Measurements from ENCODE around the gene KCNN4. TPM values are rescaled to one million over a fixed set of nuclear protein-coding genes. Genes with fewer than 3 reads are reported as not detected.

Gene KCNN4
- total and polyA plus RNA-seq, 2 of the 13 experiments (the other 11 are each of a cell fraction or from before 2014, with no cell fraction given) = 0.13 to 0.25 TPM

DNA sequence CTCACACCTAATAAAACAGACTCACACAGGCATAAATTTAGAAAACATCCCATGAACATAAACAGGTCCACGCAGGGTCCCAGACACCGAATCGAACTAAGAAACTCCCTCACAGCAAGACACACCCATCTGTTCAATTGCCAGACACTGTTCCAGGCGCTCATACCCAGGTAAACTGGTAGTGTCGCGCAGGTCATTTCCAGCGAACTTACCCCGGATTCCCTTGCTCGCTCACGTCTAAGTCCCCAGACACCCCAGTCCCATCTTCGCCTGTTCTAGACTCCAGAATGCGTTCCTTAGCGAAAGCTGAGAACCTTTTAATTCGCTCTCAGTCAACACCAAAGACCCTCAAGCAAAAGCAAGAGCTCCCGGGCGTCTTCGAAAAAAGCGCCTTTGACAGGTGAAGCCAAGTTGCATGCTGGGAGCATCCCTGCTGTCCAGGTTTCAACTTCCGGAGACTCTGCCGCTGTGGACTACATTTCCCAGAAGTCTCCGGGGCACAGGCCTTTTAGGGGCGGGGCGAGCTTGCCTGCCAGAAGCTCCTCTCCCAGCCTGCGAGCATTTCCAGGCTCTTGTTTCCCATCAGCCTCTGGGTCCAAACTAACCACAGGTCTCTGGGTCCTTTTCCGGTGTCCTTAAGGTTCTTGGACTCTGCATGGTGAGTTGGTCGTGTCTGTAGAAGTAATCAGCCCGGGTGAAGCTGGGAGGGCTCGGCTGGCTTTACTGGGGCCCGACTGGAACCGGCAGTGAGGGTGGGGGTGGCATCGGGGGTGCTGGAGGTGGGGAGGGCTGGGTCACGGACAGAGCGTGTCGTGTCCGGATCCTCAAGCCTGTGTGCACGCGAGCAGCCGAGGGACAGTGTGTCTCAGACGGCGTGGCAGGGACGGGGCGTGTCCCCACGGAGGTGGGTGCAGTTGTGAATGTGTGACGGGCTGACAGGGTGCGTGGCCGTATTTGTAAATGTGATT is 46.3 kb upstream of the KCNN4 start, which contains the start of gene ZNF283 (continued):
- TF ChIP-seq, protein P1, sequence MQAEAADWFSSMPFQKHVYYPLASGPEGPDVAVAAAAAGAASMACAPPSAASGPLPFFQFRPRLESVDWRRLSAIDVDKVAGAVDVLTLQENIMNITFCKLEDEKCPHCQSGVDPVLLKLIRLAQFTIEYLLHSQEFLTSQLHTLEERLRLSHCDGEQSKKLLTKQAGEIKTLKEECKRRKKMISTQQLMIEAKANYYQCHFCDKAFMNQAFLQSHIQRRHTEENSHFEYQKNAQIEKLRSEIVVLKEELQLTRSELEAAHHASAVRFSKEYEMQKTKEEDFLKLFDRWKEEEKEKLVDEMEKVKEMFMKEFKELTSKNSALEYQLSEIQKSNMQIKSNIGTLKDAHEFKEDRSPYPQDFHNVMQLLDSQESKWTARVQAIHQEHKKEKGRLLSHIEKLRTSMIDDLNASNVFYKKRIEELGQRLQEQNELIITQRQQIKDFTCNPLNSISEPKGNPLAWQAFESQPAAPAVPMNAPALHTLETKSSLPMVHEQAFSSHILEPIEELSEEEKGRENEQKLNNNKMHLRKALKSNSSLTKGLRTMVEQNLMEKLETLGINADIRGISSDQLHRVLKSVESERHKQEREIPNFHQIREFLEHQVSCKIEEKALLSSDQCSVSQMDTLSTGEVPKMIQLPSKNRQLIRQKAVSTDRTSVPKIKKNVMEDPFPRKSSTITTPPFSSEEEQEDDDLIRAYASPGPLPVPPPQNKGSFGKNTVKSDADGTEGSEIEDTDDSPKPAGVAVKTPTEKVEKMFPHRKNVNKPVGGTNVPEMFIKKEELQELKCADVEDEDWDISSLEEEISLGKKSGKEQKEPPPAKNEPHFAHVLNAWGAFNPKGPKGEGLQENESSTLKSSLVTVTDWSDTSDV (CRISPR knock-in tag; IDR thresholded peaks at IDR 0.05) = no peak
- TF ChIP-seq ZNF577 (CRISPR knock-in tag; IDR thresholded peaks at IDR 0.05; ENCODE audit: borderline replicate concordance, low read depth) (no peak), EED (CRISPR knock-in tag; IDR thresholded peaks at IDR 0.05) (no peak), FOXA1 (IDR thresholded peaks at IDR 0.05) (no peak), FOXA1 (CRISPR knock-in tag; IDR thresholded peaks at IDR 0.05) (no peak), ZNF562 (CRISPR knock-in tag; IDR thresholded peaks at IDR 0.05; ENCODE audit: borderline replicate concordance) (no peak), POLR2AphosphoS5 (IDR thresholded peaks at IDR 0.05; ENCODE audit: low read depth, low read length) (peak; percentile 82), ZNF251 (CRISPR knock-in tag; IDR thresholded peaks at IDR 0.05) (no peak), NFYC (CRISPR knock-in tag; IDR thresholded peaks at IDR 0.05) (no peak), NPAS2 (CRISPR knock-in tag; IDR thresholded peaks at IDR 0.05; ENCODE audit: borderline replicate concordance) (no peak), SP5 (CRISPR knock-in tag; IDR thresholded peaks at IDR 0.05; ENCODE audit: borderline replicate concordance, low read depth) (no peak), ERF (CRISPR knock-in tag; IDR thresholded peaks at IDR 0.05) (no peak), ZNF83 (CRISPR knock-in tag; IDR thresholded peaks at IDR 0.05; ENCODE audit: borderline replicate concordance) (no peak), TOPORS (CRISPR knock-in tag; IDR thresholded peaks at IDR 0.05) (no peak; the same call in 1 of the 2 replicates), HHEX (CRISPR knock-in tag; IDR thresholded peaks at IDR 0.05) (no peak), ZNF350 (CRISPR knock-in tag; IDR thresholded peaks at IDR 0.05; ENCODE audit: borderline replicate concordance, low read depth) (peak; percentile 48; the same call in 1 of the 2 replicates), MEIS2 (CRISPR knock-in tag; IDR thresholded peaks at IDR 0.05) (no peak), ZSCAN20 (CRISPR knock-in tag; IDR thresholded peaks at IDR 0.05; ENCODE audit: borderline replicate concordance) (no peak), FOXA3 (CRISPR knock-in tag; IDR thresholded peaks at IDR 0.05) (no peak), ZKSCAN8 (CRISPR knock-in tag; IDR thresholded peaks at IDR 0.05; ENCODE audit: borderline replicate concordance) (no peak), ZNF10 (CRISPR knock-in tag; IDR thresholded peaks at IDR 0.05; ENCODE audit: borderline replicate concordance, low read depth) (no peak)
- TF ChIP-seq, protein P2, sequence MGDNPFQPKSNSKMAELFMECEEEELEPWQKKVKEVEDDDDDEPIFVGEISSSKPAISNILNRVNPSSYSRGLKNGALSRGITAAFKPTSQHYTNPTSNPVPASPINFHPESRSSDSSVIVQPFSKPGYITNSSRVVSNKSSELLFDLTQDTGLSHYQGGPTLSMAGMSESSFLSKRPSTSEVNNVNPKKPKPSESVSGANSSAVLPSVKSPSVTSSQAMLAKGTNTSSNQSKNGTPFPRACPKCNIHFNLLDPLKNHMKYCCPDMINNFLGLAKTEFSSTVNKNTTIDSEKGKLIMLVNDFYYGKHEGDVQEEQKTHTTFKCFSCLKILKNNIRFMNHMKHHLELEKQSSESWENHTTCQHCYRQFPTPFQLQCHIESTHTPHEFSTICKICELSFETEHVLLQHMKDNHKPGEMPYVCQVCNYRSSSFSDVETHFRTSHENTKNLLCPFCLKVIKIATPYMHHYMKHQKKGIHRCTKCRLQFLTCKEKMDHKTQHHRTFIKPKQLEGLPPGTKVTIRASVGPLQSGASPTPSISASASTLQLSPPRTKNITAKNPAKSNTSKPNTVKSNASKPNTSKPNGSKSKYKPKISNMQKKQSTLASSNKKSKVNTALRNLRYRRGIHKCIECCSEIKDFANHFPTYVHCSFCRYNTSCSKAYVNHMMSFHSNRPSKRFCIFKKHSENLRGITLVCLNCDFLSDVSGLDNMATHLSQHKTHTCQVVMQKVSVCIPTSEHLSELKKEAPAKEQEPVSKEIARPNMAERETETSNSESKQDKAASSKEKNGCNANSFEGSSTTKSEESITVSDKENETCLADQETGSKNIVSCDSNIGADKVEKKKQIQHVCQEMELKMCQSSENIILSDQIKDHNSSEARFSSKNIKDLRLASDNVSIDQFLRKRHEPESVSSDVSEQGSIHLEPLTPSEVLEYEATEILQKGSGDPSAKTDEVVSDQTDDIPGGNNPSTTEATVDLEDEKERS (CRISPR knock-in tag; IDR thresholded peaks at IDR 0.05) = peak; percentile 45; the same call in 1 of the 2 replicates
- TF ChIP-seq, protein P3, sequence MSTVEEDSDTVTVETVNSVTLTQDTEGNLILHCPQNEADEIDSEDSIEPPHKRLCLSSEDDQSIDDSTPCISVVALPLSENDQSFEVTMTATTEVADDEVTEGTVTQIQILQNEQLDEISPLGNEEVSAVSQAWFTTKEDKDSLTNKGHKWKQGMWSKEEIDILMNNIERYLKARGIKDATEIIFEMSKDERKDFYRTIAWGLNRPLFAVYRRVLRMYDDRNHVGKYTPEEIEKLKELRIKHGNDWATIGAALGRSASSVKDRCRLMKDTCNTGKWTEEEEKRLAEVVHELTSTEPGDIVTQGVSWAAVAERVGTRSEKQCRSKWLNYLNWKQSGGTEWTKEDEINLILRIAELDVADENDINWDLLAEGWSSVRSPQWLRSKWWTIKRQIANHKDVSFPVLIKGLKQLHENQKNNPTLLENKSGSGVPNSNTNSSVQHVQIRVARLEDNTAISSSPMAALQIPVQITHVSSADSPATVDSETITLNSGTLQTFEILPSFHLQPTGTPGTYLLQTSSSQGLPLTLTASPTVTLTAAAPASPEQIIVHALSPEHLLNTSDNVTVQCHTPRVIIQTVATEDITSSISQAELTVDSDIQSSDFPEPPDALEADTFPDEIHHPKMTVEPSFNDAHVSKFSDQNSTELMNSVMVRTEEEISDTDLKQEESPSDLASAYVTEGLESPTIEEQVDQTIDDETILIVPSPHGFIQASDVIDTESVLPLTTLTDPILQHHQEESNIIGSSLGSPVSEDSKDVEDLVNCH (CRISPR knock-in tag; IDR thresholded peaks at IDR 0.05) = no peak
